ENCODE results near the gene TPPP.

- no peak for TF ChIP-seq ZBTB33 (IDR thresholded peaks at IDR 0.05; ENCODE audit: extremely low read depth, insufficient replicate concordance, low read length)
- TF ChIP-seq CTCF (IDR thresholded peaks at IDR 0.05 in 2 of 3, conservative IDR thresholded peaks at IDR 0.05 in 1 of 3; ENCODE audit: borderline replicate concordance in 1 of 3, insufficient read depth in 1 of 3, low read depth in 2 of 3, low read length in 2 of 3), result no peak
- TF ChIP-seq ZFX (IDR thresholded peaks at IDR 0.05), result no peak
- TF ChIP-seq POLR2AphosphoS5 (IDR thresholded peaks at IDR 0.05; ENCODE audit: low read depth, low read length), result no peak
- no peak for TF ChIP-seq MAX (IDR thresholded peaks at IDR 0.05)
- TF ChIP-seq EZH2 (IDR thresholded peaks at IDR 0.05), result no peak
- TF ChIP-seq REST (IDR thresholded peaks at IDR 0.05; ENCODE audit: low read depth), result no peak
- TF ChIP-seq SIN3A (IDR thresholded peaks at IDR 0.05; ENCODE audit: low read depth), result no peak
- no peak for TF ChIP-seq YY1 (IDR thresholded peaks at IDR 0.05; ENCODE audit: extremely low read depth, insufficient replicate concordance, low read depth, low read length)
- no peak for TF ChIP-seq FOSL1 (IDR thresholded peaks at IDR 0.05; ENCODE audit: low read depth)
- TF ChIP-seq CEBPB (IDR thresholded peaks at IDR 0.05; ENCODE audit: low read depth), result no peak
Measured at GRCh38 chr5:664343-664993, 28.7 kb downstream of the TPPP start.
